HUES64 (cell line): ENCODE measurements around the gene SUGCT.

ENCODE experiments used
- H3K27ac ChIP-seq: 2 replicates; pipeline ENCODE4 v1.7.0; 2013; ENCODE audit warnings: low read depth, low read length, inconsistent platforms
- H3K27me3 ChIP-seq: 2 replicates; pipeline ENCODE4 v1.6.1; 2013; ENCODE audit warnings: mild to moderate bottlenecking, low read length; ENCODE audit not compliant: insufficient read depth
- H3K36me3 ChIP-seq: 2 replicates; pipeline ENCODE4 v1.6.1; 2013; ENCODE audit warnings: mild to moderate bottlenecking, low read length; ENCODE audit not compliant: insufficient read depth
- H3K4me1 ChIP-seq: 2 replicates; pipeline ENCODE4 v1.6.1; 2013; ENCODE audit warnings: mild to moderate bottlenecking, low read length, moderate library complexity; ENCODE audit not compliant: insufficient read depth
- H3K4me3 ChIP-seq: 2 replicates; pipeline ENCODE4 v1.5.1; 2013; ENCODE audit warnings: mild to moderate bottlenecking, low read length, moderate library complexity
- H3K9ac ChIP-seq: 2 replicates; pipeline ENCODE4 v1.6.1; 2013; ENCODE audit warnings: mild to moderate bottlenecking, low read depth, low read length
- H3K9me3 ChIP-seq: 2 replicates; pipeline ENCODE4 v1.6.1; 2013; ENCODE audit warnings: low read depth, low read length; ENCODE audit not compliant: insufficient read depth
- WGBS: fragments of 150-250, 120-280 bp; methylation state at CpG from one replicate; pipeline ENCODE4 v1.1.7; 2013; ENCODE audit warnings: missing lambda C conversion rate; 5-methylcytosine and 5-hydroxymethylcytosine counted together

SUGCT gene

DNA sequence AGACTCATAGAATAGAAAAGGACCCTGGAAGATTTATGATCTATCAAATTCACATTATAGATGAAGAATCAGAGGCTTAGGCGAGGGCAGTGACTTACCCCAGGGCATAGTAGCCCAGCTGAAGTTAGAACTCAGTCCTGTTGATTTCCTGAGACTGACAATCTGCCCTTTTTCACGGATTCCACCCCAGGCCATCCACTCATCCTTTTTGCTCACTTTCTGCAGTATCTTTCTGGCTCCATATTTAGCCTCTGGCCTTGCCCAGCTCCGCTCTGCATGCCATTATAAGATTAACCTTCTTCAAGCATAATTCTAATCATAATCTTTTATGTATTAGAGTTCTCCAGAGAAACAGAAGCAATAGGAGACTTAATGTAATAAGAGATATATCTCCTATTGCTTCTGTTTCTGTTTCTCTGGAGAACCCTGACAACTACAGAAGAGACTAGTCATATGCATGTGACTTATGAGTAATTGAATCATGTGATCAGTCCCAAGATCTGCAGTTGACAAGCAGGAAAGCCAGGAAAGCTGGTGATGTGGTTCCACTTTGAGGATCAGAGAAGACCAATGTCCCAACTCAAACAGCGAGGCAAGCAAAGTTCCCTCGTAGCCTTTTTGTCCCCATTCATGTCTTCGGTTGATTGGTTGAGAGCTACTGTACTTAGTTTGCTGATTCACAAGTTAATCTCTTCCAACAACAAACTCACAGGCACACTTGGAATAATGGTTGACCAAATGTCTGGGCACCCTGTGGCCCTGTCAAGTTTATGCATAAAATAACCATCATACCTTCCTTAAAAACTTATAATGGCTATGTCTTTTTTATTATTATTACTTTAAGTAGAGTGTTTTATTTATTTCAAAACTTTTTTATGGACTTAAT is 412.1 kb downstream of the SUGCT start:
- 92% methylated on average over 6 of the region's 6 CpGs for WGBS

GRCh38 chr7:40549372-40550039 is 414.7 kb downstream of the SUGCT start:
- H3K36me3 ChIP-seq: no peaks in the 10 kb centered on the region
- no peak overlapping the region for H3K9ac ChIP-seq
- WGBS: 96% methylated on average over 2 of the region's 2 CpGs
- no peaks in the 10 kb centered on the region for H3K27me3 ChIP-seq
- H3K9me3 ChIP-seq: no peaks in the 10 kb centered on the region
- no peak overlapping the region for H3K4me3 ChIP-seq
- H3K27ac ChIP-seq: no peak overlapping the region
- H3K4me1 ChIP-seq: no peaks in the 10 kb centered on the region

More for the DNA sequence above, 412.1 kb downstream of the SUGCT start:
- no peaks in the 10 kb centered on the region for H3K9me3 ChIP-seq
- no peaks in the 10 kb centered on the region for H3K4me1 ChIP-seq
- no peak overlapping the region for H3K4me3 ChIP-seq
- H3K27ac ChIP-seq: no peak overlapping the region
- H3K9ac ChIP-seq: no peak overlapping the region
- no peaks in the 10 kb centered on the region for H3K27me3 ChIP-seq
- no peaks in the 10 kb centered on the region for H3K36me3 ChIP-seq

DNA sequence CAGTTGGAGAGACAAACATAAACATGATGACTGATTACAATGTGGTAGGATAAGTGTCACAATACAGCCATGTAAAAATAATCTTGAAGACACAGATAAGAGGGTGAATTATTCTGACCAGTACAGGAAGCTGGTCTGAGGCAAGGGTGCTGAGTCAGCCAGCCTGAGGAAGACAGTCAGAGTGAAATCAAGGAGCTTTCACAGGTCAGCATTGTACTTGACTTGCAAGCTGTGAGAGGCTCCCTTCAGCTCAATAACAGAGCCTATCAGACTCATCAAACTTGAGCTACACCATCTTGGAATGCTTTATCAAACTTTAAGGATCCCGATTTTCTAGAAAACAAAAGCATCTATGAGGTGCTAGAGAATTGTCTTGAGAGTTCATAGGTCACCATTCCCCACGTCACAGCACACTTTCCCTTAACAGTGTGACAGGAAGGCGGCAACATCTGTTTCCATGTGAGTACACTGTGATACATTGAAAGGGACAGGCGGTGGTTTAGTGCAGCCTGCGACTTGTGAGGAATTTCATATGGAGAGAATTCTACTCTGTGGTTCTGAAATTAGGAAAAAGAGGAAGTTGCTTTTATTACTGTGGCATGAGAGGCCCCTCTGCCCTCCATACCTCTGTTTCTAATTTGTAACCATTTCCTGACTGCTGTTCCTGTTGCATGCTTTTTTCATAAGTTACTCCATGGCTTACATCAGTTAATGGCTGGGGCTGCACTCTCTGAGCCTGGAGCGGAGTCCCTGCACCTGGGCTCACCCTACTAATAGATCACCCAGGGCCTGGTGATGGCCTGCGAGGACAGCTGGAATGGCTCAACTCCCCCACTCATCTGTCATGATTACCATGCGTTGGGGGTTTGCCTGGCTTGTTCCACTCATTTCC is 417.1 kb downstream of the SUGCT start:
- Histone ChIP-seq H3K36me3 (no peaks in the 10 kb centered on the region), H3K9me3 (no peaks in the 10 kb centered on the region), H3K27ac (no peak overlapping the region), H3K4me1 (no peaks in the 10 kb centered on the region), H3K9ac (no peak overlapping the region), H3K4me3 (no peak overlapping the region), H3K27me3 (no peaks in the 10 kb centered on the region)
- 93% methylated on average over 8 of the region's 8 CpGs for WGBS

GRCh38 chr7:40560672-40561071 is 425.9 kb downstream of the SUGCT start:
- 86% methylated on average over 1 of the region's 1 CpG for WGBS
- Histone ChIP-seq H3K36me3 (no peaks in the 10 kb centered on the region), H3K9ac (no peak overlapping the region), H3K27ac (no peak overlapping the region), H3K4me3 (no peak overlapping the region), H3K27me3 (no peaks in the 10 kb centered on the region), H3K4me1 (no peaks in the 10 kb centered on the region), H3K9me3 (no peaks in the 10 kb centered on the region)

DNA sequence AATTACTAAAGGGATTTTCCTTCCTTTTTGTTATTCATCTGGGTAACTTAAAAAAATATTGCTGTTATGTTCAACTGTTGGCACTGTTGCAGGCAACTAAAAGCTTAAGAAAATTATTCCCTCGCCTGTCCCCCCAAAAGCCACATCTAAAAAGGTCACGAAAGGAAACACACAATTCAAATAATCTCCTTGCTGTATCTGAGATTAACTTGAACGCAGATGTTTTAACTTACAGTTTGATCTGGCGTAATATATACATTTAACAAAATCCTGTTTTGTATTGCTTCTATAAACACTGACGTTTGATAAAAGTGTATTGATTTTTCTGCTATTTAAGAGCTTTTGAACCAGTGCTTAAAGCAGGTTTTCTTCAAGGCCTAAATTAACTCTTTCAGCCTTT is 432.1 kb downstream of the SUGCT start:
- Histone ChIP-seq H3K9me3 (no peaks in the 10 kb centered on the region), H3K9ac (no peak overlapping the region), H3K36me3 (no peaks in the 10 kb centered on the region), H3K4me3 (no peak overlapping the region), H3K27ac (no peak overlapping the region), H3K27me3 (no peaks in the 10 kb centered on the region), H3K4me1 (peaks cover 22% of the 10 kb centered on the region)
- 92% methylated on average over 5 of the region's 5 CpGs for WGBS

GRCh38 chr7:40569326-40569725 is 434.5 kb downstream of the SUGCT start:
- Histone ChIP-seq H3K4me1 (peaks cover 26% of the 10 kb centered on the region), H3K4me3 (no peak overlapping the region), H3K27me3 (no peaks in the 10 kb centered on the region), H3K27ac (0 out of 2 replicates have a peak overlapping the region, but pooled peaks have one; percentile 1), H3K9ac (no peak overlapping the region), H3K36me3 (no peaks in the 10 kb centered on the region), H3K9me3 (no peaks in the 10 kb centered on the region)
- WGBS: 38% methylated on average over 3 of the region's 3 CpGs

DNA sequence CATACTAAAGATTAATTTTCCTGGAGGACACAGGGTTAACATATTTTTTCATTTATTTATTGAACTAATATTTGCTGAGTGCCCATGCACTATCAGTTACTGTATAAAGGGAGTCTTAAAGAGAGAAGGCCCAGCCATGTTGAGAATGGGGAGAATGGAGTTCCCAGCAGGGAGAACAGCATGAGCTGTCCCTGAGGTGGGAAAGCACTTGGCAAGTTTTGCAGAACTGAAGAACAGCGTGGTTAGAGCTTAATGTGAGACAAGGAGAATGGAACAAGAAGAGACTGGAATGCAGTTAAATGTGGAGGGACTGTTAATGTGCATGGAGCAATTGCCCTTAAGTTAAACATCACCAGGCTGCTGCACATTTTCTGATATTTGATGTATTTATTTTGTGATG is 435.4 kb downstream of the SUGCT start:
- Histone ChIP-seq H3K36me3 (no peaks in the 10 kb centered on the region), H3K9ac (peak overlapping the region; percentile 27; the same call in 1 of the 2 replicates), H3K4me1 (peaks cover 26% of the 10 kb centered on the region), H3K27ac (no peak overlapping the region; the same call in 1 of the 2 replicates), H3K4me3 (no peak overlapping the region), H3K9me3 (no peaks in the 10 kb centered on the region), H3K27me3 (no peaks in the 10 kb centered on the region)
- 3% methylated on average over 1 of the region's 1 CpG for WGBS

DNA sequence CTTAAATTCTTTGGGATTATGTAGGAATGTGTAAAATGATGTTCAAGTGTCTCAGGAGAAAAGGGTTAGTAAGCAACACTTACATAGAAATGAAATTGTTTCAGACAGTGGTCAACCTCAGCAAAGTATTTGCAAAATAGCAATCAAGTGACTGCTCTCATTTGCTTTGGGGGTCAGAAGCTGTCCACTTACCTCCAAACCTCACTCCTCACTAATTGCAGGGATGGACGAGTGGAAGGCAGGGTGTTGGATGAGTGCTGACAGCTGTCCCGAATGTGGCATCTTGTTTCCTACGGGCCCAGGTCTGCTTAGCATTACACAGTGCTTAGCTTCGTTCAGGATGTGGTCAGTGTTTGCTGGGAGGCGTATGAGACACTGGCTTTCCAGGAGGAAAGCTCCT is 437.0 kb downstream of the SUGCT start:
- H3K9me3 ChIP-seq: no peaks in the 10 kb centered on the region
- no peaks in the 10 kb centered on the region for H3K27me3 ChIP-seq
- H3K9ac ChIP-seq: no peak overlapping the region
- no peak overlapping the region for H3K27ac ChIP-seq
- 52% methylated on average over 5 of the region's 5 CpGs for WGBS
- no peaks in the 10 kb centered on the region for H3K36me3 ChIP-seq
- no peak overlapping the region for H3K4me3 ChIP-seq
- peaks cover 31% of the 10 kb centered on the region for H3K4me1 ChIP-seq

- no peaks in the 10 kb centered on the region for H3K9me3 ChIP-seq
Measured at GRCh38 chr7:40572810-40573465, 438.1 kb downstream of the SUGCT start.

GRCh38 chr7:40579401-40579800 is 444.6 kb downstream of the SUGCT start:
- Histone ChIP-seq H3K36me3 (no peaks in the 10 kb centered on the region), H3K27ac (no peak overlapping the region), H3K4me3 (no peak overlapping the region), H3K27me3 (no peaks in the 10 kb centered on the region), H3K4me1 (peaks cover 16% of the 10 kb centered on the region), H3K9me3 (no peaks in the 10 kb centered on the region), H3K9ac (no peak overlapping the region)
- WGBS: 68% methylated on average over 5 of the region's 5 CpGs

More at GRCh38 chr7:40572810-40573465, 438.1 kb downstream of the SUGCT start:
- Histone ChIP-seq H3K27ac (no peak overlapping the region), H3K27me3 (no peaks in the 10 kb centered on the region), H3K9ac (no peak overlapping the region), H3K4me3 (no peak overlapping the region), H3K4me1 (peaks cover 31% of the 10 kb centered on the region), H3K36me3 (no peaks in the 10 kb centered on the region)
- 94% methylated on average over 8 of the region's 8 CpGs for WGBS
